Measurements from ENCODE around the gene SF3B6. TPM values are rescaled to one million over a fixed set of nuclear protein-coding genes. Genes with fewer than 3 reads are reported as not detected.

Gene SF3B6
- total RNA-seq, 4 donors from 2014 or later: 86.1 to 157 (median 110) TPM

DNA sequence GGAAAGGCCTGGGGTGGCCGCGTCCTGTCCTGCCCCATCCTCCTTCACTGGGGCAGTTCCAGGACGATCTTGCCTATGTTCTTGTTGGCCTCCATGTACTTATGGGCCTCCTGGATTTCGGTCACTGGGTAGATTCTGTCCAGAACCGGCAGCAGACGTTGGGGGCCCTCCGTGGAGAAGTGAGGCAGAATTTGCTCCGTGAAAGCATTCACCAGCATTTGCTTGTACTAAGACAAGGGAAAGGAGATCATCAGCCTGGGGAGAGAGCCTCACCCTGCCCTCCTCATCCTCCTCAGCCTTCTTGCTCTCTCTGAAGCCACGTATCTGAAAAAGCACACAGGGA, 1.4 kb upstream of the SF3B6 start:
- H3K9me3 ChIP-seq: no peaks in the 10 kb centered on the region
- H3K4me3 ChIP-seq (replicated peaks in 1 of 3): peak overlapping the region; percentile 18 to 75 (median 63)
- intact Hi-C loops (cut with DNase I): loop anchor here (10.0 kb wide), 1 partner anchor 143 kb away; no protein-coding TSS in a partner anchor
- H3K27me3 ChIP-seq: no peaks in the 10 kb centered on the region
- H3K4me1 ChIP-seq: peaks cover 3 to 30% of the 10 kb centered on the region in 2 donors
- 11% methylated on average over 8 to 9 of the region's 9 CpGs for WGBS, 2 donors
- peaks cover 0 to 12% of the 10 kb centered on the region in 2 donors for H3K36me3 ChIP-seq
- TF ChIP-seq POLR2A (IDR thresholded peaks at IDR 0.05): no peak
- TF ChIP-seq, protein P1, sequence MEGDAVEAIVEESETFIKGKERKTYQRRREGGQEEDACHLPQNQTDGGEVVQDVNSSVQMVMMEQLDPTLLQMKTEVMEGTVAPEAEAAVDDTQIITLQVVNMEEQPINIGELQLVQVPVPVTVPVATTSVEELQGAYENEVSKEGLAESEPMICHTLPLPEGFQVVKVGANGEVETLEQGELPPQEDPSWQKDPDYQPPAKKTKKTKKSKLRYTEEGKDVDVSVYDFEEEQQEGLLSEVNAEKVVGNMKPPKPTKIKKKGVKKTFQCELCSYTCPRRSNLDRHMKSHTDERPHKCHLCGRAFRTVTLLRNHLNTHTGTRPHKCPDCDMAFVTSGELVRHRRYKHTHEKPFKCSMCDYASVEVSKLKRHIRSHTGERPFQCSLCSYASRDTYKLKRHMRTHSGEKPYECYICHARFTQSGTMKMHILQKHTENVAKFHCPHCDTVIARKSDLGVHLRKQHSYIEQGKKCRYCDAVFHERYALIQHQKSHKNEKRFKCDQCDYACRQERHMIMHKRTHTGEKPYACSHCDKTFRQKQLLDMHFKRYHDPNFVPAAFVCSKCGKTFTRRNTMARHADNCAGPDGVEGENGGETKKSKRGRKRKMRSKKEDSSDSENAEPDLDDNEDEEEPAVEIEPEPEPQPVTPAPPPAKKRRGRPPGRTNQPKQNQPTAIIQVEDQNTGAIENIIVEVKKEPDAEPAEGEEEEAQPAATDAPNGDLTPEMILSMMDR (IDR thresholded peaks at IDR 0.05): no peak
- H3K27ac ChIP-seq: peak overlapping the region; percentile 86 to 91 (median 91)
- no peak for DNase-seq

DNA sequence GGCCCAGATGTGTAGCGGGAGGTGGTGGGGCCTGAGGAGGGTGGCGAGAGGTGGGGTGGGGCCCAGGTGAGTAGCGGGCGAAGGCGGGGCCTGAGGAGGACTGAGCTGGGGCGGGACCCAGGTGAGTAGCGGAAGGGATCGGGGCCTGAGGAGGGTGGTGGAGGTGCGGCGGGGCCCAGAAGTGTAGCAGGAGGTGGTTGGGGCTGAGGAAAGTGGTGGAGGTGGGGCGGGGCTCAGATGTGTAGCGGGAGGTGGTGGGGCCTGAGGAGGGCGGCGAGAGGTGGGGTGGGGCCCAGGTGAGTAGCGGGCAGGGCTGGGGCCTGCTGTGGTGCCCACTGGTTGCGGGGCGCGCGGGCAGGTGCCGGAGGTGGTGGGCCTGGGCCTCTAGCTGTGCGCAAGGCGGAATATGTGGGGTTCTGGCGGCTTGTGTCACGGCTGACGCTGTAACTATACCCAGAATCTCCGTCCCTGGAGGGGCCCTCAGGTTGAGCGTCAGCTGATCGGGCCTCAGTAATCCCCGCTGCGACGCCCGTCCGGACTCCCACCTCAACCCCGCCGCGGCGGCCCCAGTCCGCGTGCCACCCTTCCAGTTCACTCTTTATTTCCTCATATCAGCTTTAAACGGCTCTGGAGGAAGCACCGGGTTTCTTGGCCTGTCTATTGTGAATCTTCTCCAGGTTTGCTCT, 866 bp upstream of the SF3B6 start:
- H3K9me3 ChIP-seq: no peaks in the 10 kb centered on the region
- no peak for DNase-seq
- intact Hi-C loops (cut with DNase I): loop anchor here (10.0 kb wide), 1 partner anchor 142 kb away; no protein-coding TSS in a partner anchor
- no peaks in the 10 kb centered on the region for H3K27me3 ChIP-seq
- 4 to 7% methylated on average over 33 to 35 of the region's 41 CpGs for WGBS, 2 donors
- H3K4me1 ChIP-seq: peaks cover 3 to 30% of the 10 kb centered on the region in 2 donors
- H3K36me3 ChIP-seq: peaks cover 0 to 12% of the 10 kb centered on the region in 2 donors
- peak in 1 of 2 donors; percentile 69 for TF ChIP-seq POLR2A (IDR thresholded peaks at IDR 0.05)
- TF ChIP-seq, protein P1 (IDR thresholded peaks at IDR 0.05): no peak
- peak overlapping the region; percentile 86 to 91 (median 91) for H3K27ac ChIP-seq
- H3K4me3 ChIP-seq (replicated peaks in 1 of 3): peak overlapping the region; percentile 18 to 75 (median 63)

DNA sequence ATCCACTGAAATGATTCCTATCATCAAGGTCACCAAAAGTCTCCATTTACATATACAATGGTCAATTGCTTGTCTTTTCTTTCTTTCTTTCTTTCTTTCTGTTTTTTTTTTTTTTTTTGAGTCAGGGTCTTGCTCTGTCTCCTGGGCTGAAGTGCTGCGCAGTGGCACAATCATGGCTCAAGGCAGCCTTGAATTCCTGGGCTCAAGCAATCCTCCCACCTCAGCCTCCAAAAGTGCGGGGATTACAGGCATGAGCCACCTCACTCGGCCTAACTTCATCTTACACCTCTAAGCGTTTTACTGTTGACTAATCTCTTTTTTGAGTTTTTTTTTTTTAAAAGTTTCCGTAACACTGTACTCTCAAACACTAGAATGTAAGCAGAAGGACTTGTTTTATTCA, 867 bp downstream of the SF3B6 start:
- Histone ChIP-seq H3K36me3 (peaks cover 0 to 13% of the 10 kb centered on the region in 2 donors), H3K27ac (peak overlapping the region in 2 of 3 donors; percentile 86 to 91), H3K4me1 (peaks cover 3 to 20% of the 10 kb centered on the region in 2 donors), H3K27me3 (no peaks in the 10 kb centered on the region), H3K4me3 (replicated peaks in 1 of 3) (peak overlapping the region in 2 of 3 donors; percentile 63 to 79), H3K9me3 (no peaks in the 10 kb centered on the region)
- intact Hi-C loops (cut with DNase I): loop anchor here (10.0 kb wide), 1 partner anchor 140 kb away; no protein-coding TSS in a partner anchor
- TF ChIP-seq, protein P1 (IDR thresholded peaks at IDR 0.05): no peak
- no peak for TF ChIP-seq POLR2A (IDR thresholded peaks at IDR 0.05)
- DNase-seq: no peak
- WGBS, 2 donors: 61 to 67% methylated on average over 5 of the region's 5 CpGs

DNA sequence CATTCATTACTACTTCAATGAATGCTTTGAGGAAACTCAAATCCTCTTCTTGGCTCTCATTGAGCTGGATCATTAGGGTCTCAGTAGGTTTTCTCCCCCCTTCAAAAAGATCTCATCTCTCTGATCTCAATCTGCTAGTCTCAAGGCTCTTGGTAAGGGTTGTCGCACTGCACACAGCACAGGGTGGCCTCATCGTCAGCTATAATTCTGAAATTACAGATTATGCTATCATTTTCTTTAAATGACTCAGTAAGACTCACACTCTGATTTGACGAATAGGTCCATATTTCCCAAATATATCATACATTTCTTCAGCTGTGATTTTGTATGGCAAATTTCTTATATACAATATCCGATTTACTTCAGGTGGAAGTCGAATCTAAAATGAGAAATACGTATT, 2.3 kb downstream of the SF3B6 start:
- peaks cover 0 to 20% of the 10 kb centered on the region in 2 donors for H3K36me3 ChIP-seq
- TF ChIP-seq POLR2A (IDR thresholded peaks at IDR 0.05): no peak
- TF ChIP-seq, protein P1 (IDR thresholded peaks at IDR 0.05): no peak
- no peak overlapping the region for H3K4me3 ChIP-seq (replicated peaks in 1 of 3)
- intact Hi-C loops (cut with DNase I): loop anchor here (10.0 kb wide), 1 partner anchor 139 kb away; no protein-coding TSS in a partner anchor
- no peaks in the 10 kb centered on the region for H3K9me3 ChIP-seq
- DNase-seq: no peak
- 93 to 94% methylated on average over 6 of the region's 6 CpGs for WGBS, 2 donors
- H3K27me3 ChIP-seq: no peaks in the 10 kb centered on the region
- H3K4me1 ChIP-seq: peaks cover 3 to 19% of the 10 kb centered on the region in 2 donors
- no peak overlapping the region for H3K27ac ChIP-seq

DNA sequence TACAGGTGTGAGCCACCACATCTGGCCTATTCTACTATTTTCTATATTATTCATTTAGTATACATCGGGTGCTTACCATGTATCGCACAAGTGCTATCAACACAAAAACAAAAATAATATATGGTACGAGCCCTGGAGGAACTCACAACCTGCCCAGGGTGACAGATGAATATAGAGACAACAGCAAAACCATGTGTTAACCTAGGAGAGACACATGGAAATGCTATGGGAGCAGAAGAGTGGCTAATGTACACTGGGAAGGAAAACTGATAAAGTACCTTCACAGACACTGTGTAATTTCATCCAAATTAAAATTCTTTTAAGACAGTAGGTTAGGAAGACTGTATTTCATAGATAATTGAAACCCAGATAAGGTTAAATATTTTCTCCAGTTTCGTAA, 3.9 kb downstream of the SF3B6 start:
- TF ChIP-seq POLR2A (IDR thresholded peaks at IDR 0.05): no peak
- TF ChIP-seq, protein P1 (IDR thresholded peaks at IDR 0.05): no peak
- H3K27ac ChIP-seq: no peak overlapping the region
- peaks cover 0 to 10% of the 10 kb centered on the region in 2 donors for H3K4me1 ChIP-seq
- intact Hi-C loops (cut with DNase I): loop anchor here (10.0 kb wide), 1 partner anchor 137 kb away; no protein-coding TSS in a partner anchor
- no peak overlapping the region for H3K4me3 ChIP-seq (replicated peaks in 1 of 3)
- peaks cover 11 to 36% of the 10 kb centered on the region in 2 donors for H3K36me3 ChIP-seq
- no peaks in the 10 kb centered on the region for H3K27me3 ChIP-seq
- no peaks in the 10 kb centered on the region for H3K9me3 ChIP-seq
- DNase-seq: no peak
- WGBS, 2 donors: 92 to 95% methylated on average over 4 of the region's 4 CpGs

Measured in thyroid gland (tissue), 4 donors.